Left lung (tissue), 10 donors: ENCODE measurements around the gene RGPD5. TPM values are rescaled to one million over a fixed set of nuclear protein-coding genes. Genes with fewer than 3 reads are reported as not detected.
A peak's percentile ranks its signal among the peaks of the same experiment; 100 is the strongest.
"Not testable (repeated sequence)": the region's sequence is repeated elsewhere in the genome, so short reads cannot be mapped to it uniquely, and the experiment has no call there.

ENCODE experiments used
- ATAC-seq: fragments of 200-7000 bp; cut with Tn5 transposase; one replicate; pipeline ENCODE4 v1.9.1; 2020; ENCODE audit warnings: moderate library complexity
- DNase-seq, 4 donors: peaks; one replicate each; pipeline ENCODE4 v3.0.0-alpha.2; 2013 to 2020
- H3K27ac ChIP-seq, 2 donors: fragments of 200-600 bp; sonication (generic) in 1 of 2; one replicate each; pipeline versions ENCODE4 v1.5.0 to v1.8.0; 2020 to 2021
- H3K27me3 ChIP-seq, 2 donors: fragments of 200-600 bp; sonication (generic) in 1 of 2; one replicate each; pipeline versions ENCODE4 v1.5.0 to v1.8.0; 2020 to 2021
- H3K36me3 ChIP-seq, 2 donors: fragments of 200-600 bp; sonication (generic) in 1 of 2; one replicate each; pipeline versions ENCODE4 v1.5.0 to v1.8.0; 2020 to 2021
- H3K4me1 ChIP-seq, 2 donors: fragments of 200-600 bp; one replicate each; pipeline ENCODE4 v1.8.0; 2021
- H3K4me3 ChIP-seq, 2 donors: fragments of 200-600 bp; sonication (generic) in 1 of 2; one replicate each; pipeline versions ENCODE4 v1.5.0 to v1.8.0; 2020 to 2021; ENCODE audit warnings: mild to moderate bottlenecking in 1 of 2
- H3K9me3 ChIP-seq, 2 donors: fragments of 200-600 bp; sonication (generic) in 1 of 2; one replicate each; pipeline versions ENCODE4 v1.5.0 to v1.8.0; 2020 to 2021
- intact Hi-C, 2 donors: fragments of 100-400 bp; cut with DNase I; formaldehyde crosslinking; loops; one replicate each; pipeline versions ENCODE4 v1.11.2 to v1.14.2; 2022
- polyA plus RNA-seq, 6 donors: library from polyadenylated mRNA; unstranded; fragments of 120-200 nt; gene quantifications; one replicate each; pipeline ENCODE4 v1.2.1, GENCODE V29; 2013; ENCODE audit not compliant: insufficient read length in 6 of 6
- total RNA-seq, 2 donors: library from RNA; stranded (reverse); fragmentation: NEBNext Ultra II Directional; extraction: Animal tissue kit (Norgen Biotek cat#: 25700); gene quantifications; one replicate each; pipeline ENCODE4 v1.2.1, GENCODE V29; 2021
- donor health status: DM: no; HTN: yes; CAD: no.
- donor health status: DM: no; HTN: no; CAD: no.

RGPD5 gene
- total and polyA plus RNA-seq, 8 donors, result 12.4 to 52.1 (median 19.7) TPM

GRCh38 chr2:109897769-109898461 is 103.8 kb downstream of the RGPD5 start:
- intact Hi-C loops, DNase-seq, H3K9me3 ChIP-seq, H3K27ac ChIP-seq, H3K4me3 ChIP-seq, H3K36me3 ChIP-seq, H3K4me1 ChIP-seq, H3K27me3 ChIP-seq: not testable (repeated sequence)
- ATAC-seq, result peak; percentile 15

- H3K4me3 ChIP-seq, H3K27ac ChIP-seq, DNase-seq, H3K27me3 ChIP-seq, intact Hi-C loops, H3K4me1 ChIP-seq, H3K9me3 ChIP-seq, H3K36me3 ChIP-seq: not testable (repeated sequence)
- ATAC-seq, result peak; percentile 48
These were observed 104.6 kb downstream of the RGPD5 start, which contains the start of gene LIMS3 for GRCh38 chr2:109898462-109899336. LIMS3 (plus strand) TSS chr2:109898688; CDS start chr2:109898729, 41 bp downstream.

- H3K4me3 ChIP-seq, H3K27me3 ChIP-seq, intact Hi-C loops, H3K9me3 ChIP-seq, DNase-seq, H3K27ac ChIP-seq, H3K36me3 ChIP-seq, H3K4me1 ChIP-seq: not testable (repeated sequence)
- ATAC-seq, result peak; percentile 74
These were observed 111.7 kb downstream of the RGPD5 start for GRCh38 chr2:109905796-109906195.

Other genes with a start within 250 kb of the RGPD5 start
- 10 to 100 TPM; 66.6 to 73.8 TPM for gene SEPTIN10, start 180.3 kb upstream of the RGPD5 start, total RNA-seq
- 100 to 1,000 TPM; 124 to 152 (median 133) TPM for gene SEPTIN10, start 180.3 kb upstream of the RGPD5 start, polyA plus RNA-seq
- gene SOWAHC, start 179.9 kb upstream of the RGPD5 start, total RNA-seq, result 10 to 100 TPM; 11.2 to 12.6 TPM
- gene SOWAHC, start 179.9 kb upstream of the RGPD5 start, polyA plus RNA-seq, result 10 to 100 TPM in 5 of 6 donors, 1 to 10 TPM in 1; 10.0 to 14.4 (median 11.8) TPM
- gene LIMS3, start 104.4 kb downstream of the RGPD5 start, total RNA-seq, result 1 to 10 TPM; 1.5 to 1.7 TPM
- gene LIMS3, start 104.4 kb downstream of the RGPD5 start, polyA plus RNA-seq, result 1 to 10 TPM; 2.4 to 4.7 (median 3.3) TPM